SK-N-SH (cell line): ENCODE results near the gene GALNTL6. TPM values are rescaled to one million over a fixed set of nuclear protein-coding genes. Genes with fewer than 3 reads are reported as not detected.

Experiments
- CTCF ChIA-PET: fragments of 300-600, 350-600 bp; formaldehyde crosslinking; extraction: SDS; loops from one replicate; lab custom pipeline; 2021; lab: Yijun Ruan, JAX
- POLR2A ChIA-PET: fragments of 350-600 bp; sonication (Branson Sonifier 250); formaldehyde crosslinking; extraction: SDS; loops from one replicate; lab custom pipeline; 2020; ENCODE audit warnings: antibody characterized with exemption, inconsistent platforms; lab: Yijun Ruan, JAX
- DNase-seq: peaks from one replicate; pipeline ENCODE4 v3.0.0; 2012
- H2AFZ ChIP-seq: fragments of 200-600 bp; sonication (generic); 2 replicates; pipeline ENCODE4 v1.8.1; 2016; ENCODE audit warnings: antibody characterized with exemption, mild to moderate bottlenecking, low read depth
- H3F3A ChIP-seq: fragments of 200-600 bp; sonication (generic); replicated peaks from 2 replicates; pipeline ENCODE3; 2016; ENCODE audit warnings: antibody characterized with exemption, mild to moderate bottlenecking; ENCODE audit not compliant: insufficient read depth
- H3K27ac ChIP-seq, 2 experiments: fragments of 200-500 bp in 1 of 2; fragments of 200-600 bp in 1 of 2; sonication (Bioruptor generic) in 1 of 2; sonication (generic), shearing (Covaris generic) in 1 of 2; 2 replicates each; pipeline versions ENCODE4 v1.5.1 to v1.6.1; 2014 to 2016; ENCODE audit warnings: low read depth in 2 of 2, inconsistent platforms in 1 of 2, low read length in 1 of 2, mild to moderate bottlenecking in 1 of 2, mixed read lengths in 1 of 2
- H3K27me3 ChIP-seq: fragments of 200-600 bp; sonication (generic), shearing (Covaris generic); 2 replicates; pipeline ENCODE4 v1.6.1; 2016; ENCODE audit warnings: mixed run types; ENCODE audit not compliant: insufficient read depth
- H3K36me3 ChIP-seq, 2 experiments: fragments of 200-500 bp in 1 of 2; fragments of 200-600 bp in 1 of 2; sonication (Bioruptor generic) in 1 of 2; sonication (generic) in 1 of 2; replicated peaks in 1 of 2; 2 replicates each; pipeline versions ENCODE3 to v1.5.1; 2014 to 2016; ENCODE audit warnings: low read length in 1 of 2, mild to moderate bottlenecking in 1 of 2; ENCODE audit not compliant: insufficient read depth in 2 of 2, control insufficient read depth in 1 of 2
- H3K4me1 ChIP-seq, 2 experiments: fragments of 200-500 bp in 1 of 2; fragments of 200-600 bp in 1 of 2; sonication (Bioruptor generic) in 1 of 2; sonication (generic), shearing (Covaris generic) in 1 of 2; 2 replicates each; pipeline versions ENCODE4 v1.5.1 to v1.6.1; 2014 to 2016; ENCODE audit warnings: low read depth in 1 of 2, low read length in 1 of 2, mixed run types in 1 of 2; ENCODE audit not compliant: insufficient read depth in 2 of 2, control insufficient read depth in 1 of 2
- H3K4me2 ChIP-seq: fragments of 200-600 bp; sonication (generic), shearing (Covaris generic); 2 replicates; pipeline ENCODE4 v1.6.1; 2017; ENCODE audit warnings: mixed run types
- H3K4me3 ChIP-seq, 2 experiments: fragments of 200-500 bp in 1 of 2; fragments of 200-600 bp in 1 of 2; sonication (Bioruptor generic) in 1 of 2; sonication (generic), shearing (Covaris generic) in 1 of 2; 2 replicates each; pipeline versions ENCODE4 v1.5.1 to v1.8.1; 2014 to 2016; ENCODE audit warnings: low read depth in 2 of 2, inconsistent platforms in 1 of 2, low read length in 1 of 2, mild to moderate bottlenecking in 1 of 2, mixed read lengths in 1 of 2, moderate library complexity in 1 of 2
- H3K79me2 ChIP-seq: fragments of 200-600 bp; sonication (generic); 2 replicates; pipeline ENCODE4 v1.8.1; 2017; ENCODE audit warnings: mild to moderate bottlenecking; ENCODE audit not compliant: insufficient read depth
- H3K9ac ChIP-seq: fragments of 200-600 bp; sonication (generic); 2 replicates; pipeline ENCODE4 v1.6.1; 2017; ENCODE audit warnings: mixed run types
- H3K9me2 ChIP-seq: fragments of 200-600 bp; sonication (generic); 2 replicates; pipeline ENCODE4 v1.6.1; 2017; ENCODE audit warnings: mixed run types
- H3K9me3 ChIP-seq: fragments of 200-600 bp; sonication (generic); 2 replicates; pipeline ENCODE4 v1.6.1; 2017; ENCODE audit warnings: mixed run types, mild to moderate bottlenecking, moderate library complexity
- H4K20me1 ChIP-seq: fragments of 200-600 bp; sonication (generic); 2 replicates; pipeline ENCODE4 v1.6.1; 2017; ENCODE audit warnings: mild to moderate bottlenecking, mixed run types; ENCODE audit not compliant: insufficient read depth
- FOSL2 ChIP-seq: IDR thresholded peaks from 2 replicates; pipeline ENCODE4 v1.4.0; 2012; ENCODE audit warnings: low read depth, mild to moderate bottlenecking, moderate library complexity, borderline replicate concordance
- FOXJ3 ChIP-seq: sonication (generic); formaldehyde crosslinking; IDR thresholded peaks from 2 replicates; pipeline ENCODE4 v1.5.1; 2020; ENCODE audit warnings: mild to moderate bottlenecking, missing genetic modification reagents
- FOXM1 ChIP-seq: IDR thresholded peaks from 2 replicates; pipeline ENCODE4 v1.4.0; 2012; ENCODE audit warnings: low read depth, mild to moderate bottlenecking
- GABPA ChIP-seq: IDR thresholded peaks from 2 replicates; pipeline ENCODE4 v1.4.0; 2012; ENCODE audit warnings: low read depth, mild to moderate bottlenecking
- GATA2 ChIP-seq: sonication (generic); formaldehyde crosslinking; IDR thresholded peaks from 2 replicates; pipeline ENCODE4 v1.5.0; 2020; ENCODE audit warnings: mild to moderate bottlenecking, missing genetic modification reagents
- MEF2A ChIP-seq: IDR thresholded peaks from 2 replicates; pipeline ENCODE4 v1.4.0; 2012; ENCODE audit warnings: low read depth, borderline replicate concordance
- NFIC ChIP-seq: IDR thresholded peaks from 2 replicates; pipeline ENCODE4 v1.4.0; 2012; ENCODE audit warnings: borderline replicate concordance
- NRF1 ChIP-seq: IDR thresholded peaks from 2 replicates; pipeline ENCODE4 v1.6.1; 2012; ENCODE audit warnings: low read depth, mild to moderate bottlenecking, low read length
- RCOR1 ChIP-seq: fragments of 150-350 bp; IDR thresholded peaks from 2 replicates; pipeline ENCODE4 v1.6.1; 2017; ENCODE audit warnings: antibody characterized with exemption, low read length
- SMC3 ChIP-seq: IDR thresholded peaks from 2 replicates; pipeline ENCODE4 v1.6.1; 2012; ENCODE audit warnings: low read depth, low read length, improper control_type of control experiment
- TCF12 ChIP-seq: IDR thresholded peaks from 2 replicates; pipeline ENCODE4 v1.4.0; 2012
- TEAD4 ChIP-seq: IDR thresholded peaks from 2 replicates; pipeline ENCODE4 v1.4.0; 2012; ENCODE audit warnings: mild to moderate bottlenecking, borderline replicate concordance; ENCODE audit not compliant: insufficient read depth
- USF1 ChIP-seq: IDR thresholded peaks from 2 replicates; pipeline ENCODE4 v1.4.0; 2012; ENCODE audit warnings: low read depth, borderline replicate concordance
- YY1 ChIP-seq: IDR thresholded peaks from 2 replicates; pipeline ENCODE4 v1.4.0; 2012; ENCODE audit warnings: low read depth, mild to moderate bottlenecking
- WGBS: methylation state at CpG from one replicate; pipeline ENCODE4 v1.1.6; 2017; ENCODE audit warnings: low lambda C conversion rate; 5-methylcytosine and 5-hydroxymethylcytosine counted together
- polyA plus RNA-seq, 3 experiments: library from polyadenylated mRNA; depleted of rRNA; stranded (reverse); fragments of >200 nt; gene quantifications; 2 replicates each; pipeline ENCODE4 v1.2.3, GENCODE V29; 2012
- TF ChIP-seq, protein P1 (sequence below): fragments of 150-350 bp; IDR thresholded peaks from 2 replicates; pipeline ENCODE4 v1.6.1; 2016; ENCODE audit warnings: mild to moderate bottlenecking, low read depth, low read length
- TF ChIP-seq, protein P2 (sequence below): IDR thresholded peaks from 2 replicates; pipeline ENCODE4; 2012

Gene GALNTL6
- polyA plus RNA-seq, 1 of the 3 experiments (the other 2 are of a cell fraction): 0.07 TPM

DNA sequence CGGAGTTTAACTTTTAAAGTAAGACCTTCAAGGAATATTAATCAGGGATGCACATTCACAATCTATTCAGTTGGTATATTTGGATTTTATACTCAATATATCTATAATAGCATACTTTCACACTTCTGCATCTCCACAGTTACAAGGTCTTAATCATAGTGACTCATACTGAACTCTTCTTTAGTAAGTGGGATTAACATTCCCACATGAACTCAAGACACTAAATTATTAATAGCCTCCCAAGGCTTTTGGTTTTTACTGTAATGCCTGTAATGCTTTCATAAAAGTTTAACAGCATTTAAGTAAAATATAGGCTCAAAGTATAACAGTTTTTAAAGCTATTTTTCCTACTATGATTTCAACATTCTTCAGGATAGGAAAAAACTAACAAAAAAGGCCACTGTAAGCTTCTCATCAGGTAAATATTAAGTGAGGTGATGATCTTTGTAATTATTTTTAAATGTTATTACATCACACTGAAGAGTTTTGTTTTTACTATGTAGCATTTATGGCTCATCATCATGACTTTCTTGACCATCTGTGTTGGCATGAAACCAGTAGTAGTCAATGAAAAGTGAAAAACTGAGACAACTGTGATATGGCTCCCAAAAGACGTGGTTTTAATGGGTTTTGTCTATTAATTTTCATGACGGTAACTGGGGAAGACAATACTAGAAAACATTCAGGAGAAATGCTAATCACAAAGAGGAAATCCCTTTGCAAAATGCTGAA is 1263.9 kb downstream of the GALNTL6 start:
- WGBS: 63% methylated on average over 3 of the region's 3 CpGs
- no peak for DNase-seq
- no peaks in the 10 kb centered on the region for H3F3A ChIP-seq
- no peak overlapping the region for H3K27ac ChIP-seq
- H3K4me1 ChIP-seq: no peaks in the 10 kb centered on the region
- H3K79me2 ChIP-seq: no peaks in the 10 kb centered on the region
- no peaks in the 10 kb centered on the region for H3K9me2 ChIP-seq
- H3K4me2 ChIP-seq: no peak overlapping the region
- H3K4me3 ChIP-seq: no peak overlapping the region
- POLR2A ChIA-PET: no interaction called here
- H3K27me3 ChIP-seq: no peaks in the 10 kb centered on the region
- no peaks in the 10 kb centered on the region for H4K20me1 ChIP-seq
- H3K9ac ChIP-seq: no peak overlapping the region
- TF ChIP-seq, protein P1, sequence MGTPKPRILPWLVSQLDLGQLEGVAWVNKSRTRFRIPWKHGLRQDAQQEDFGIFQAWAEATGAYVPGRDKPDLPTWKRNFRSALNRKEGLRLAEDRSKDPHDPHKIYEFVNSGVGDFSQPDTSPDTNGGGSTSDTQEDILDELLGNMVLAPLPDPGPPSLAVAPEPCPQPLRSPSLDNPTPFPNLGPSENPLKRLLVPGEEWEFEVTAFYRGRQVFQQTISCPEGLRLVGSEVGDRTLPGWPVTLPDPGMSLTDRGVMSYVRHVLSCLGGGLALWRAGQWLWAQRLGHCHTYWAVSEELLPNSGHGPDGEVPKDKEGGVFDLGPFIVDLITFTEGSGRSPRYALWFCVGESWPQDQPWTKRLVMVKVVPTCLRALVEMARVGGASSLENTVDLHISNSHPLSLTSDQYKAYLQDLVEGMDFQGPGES: no peak
- peak; percentile 3; the same call in 1 of the 2 replicates for TF ChIP-seq FOSL2
- no peaks in the 10 kb centered on the region for H3K9me3 ChIP-seq
- no peaks in the 10 kb centered on the region for H3K36me3 ChIP-seq
- CTCF ChIA-PET: no interaction called here
- no peak overlapping the region for H2AFZ ChIP-seq

GRCh38 chr4:173088144-173088543 is 1274.9 kb downstream of the GALNTL6 start:
- H3K27me3 ChIP-seq: no peaks in the 10 kb centered on the region
- no peaks in the 10 kb centered on the region for H4K20me1 ChIP-seq
- H3K4me1 ChIP-seq: peaks cover 0 to 3% of the 10 kb centered on the region in 2 experiments; a peak in 1 of 4 replicates
- POLR2A ChIA-PET: no interaction called here
- DNase-seq: no peak
- no peaks in the 10 kb centered on the region for H3K36me3 ChIP-seq
- H3F3A ChIP-seq: no peaks in the 10 kb centered on the region
- no peak overlapping the region for H2AFZ ChIP-seq
- CTCF ChIA-PET: no interaction called here
- no peaks in the 10 kb centered on the region for H3K9me3 ChIP-seq
- TF ChIP-seq FOXJ3: no peak
- no peak for TF ChIP-seq FOXM1
- TF ChIP-seq NFIC: no peak
- TF ChIP-seq, protein P2, sequence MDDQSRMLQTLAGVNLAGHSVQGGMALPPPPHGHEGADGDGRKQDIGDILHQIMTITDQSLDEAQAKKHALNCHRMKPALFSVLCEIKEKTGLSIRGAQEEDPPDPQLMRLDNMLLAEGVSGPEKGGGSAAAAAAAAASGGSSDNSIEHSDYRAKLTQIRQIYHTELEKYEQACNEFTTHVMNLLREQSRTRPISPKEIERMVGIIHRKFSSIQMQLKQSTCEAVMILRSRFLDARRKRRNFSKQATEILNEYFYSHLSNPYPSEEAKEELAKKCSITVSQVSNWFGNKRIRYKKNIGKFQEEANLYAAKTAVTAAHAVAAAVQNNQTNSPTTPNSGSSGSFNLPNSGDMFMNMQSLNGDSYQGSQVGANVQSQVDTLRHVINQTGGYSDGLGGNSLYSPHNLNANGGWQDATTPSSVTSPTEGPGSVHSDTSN: no peak
- no peak for TF ChIP-seq GATA2 (CRISPR knock-in tag)
- TF ChIP-seq, protein P1: no peak
- no peak for TF ChIP-seq YY1
- no peak for TF ChIP-seq GABPA
- no peak for TF ChIP-seq FOSL2
- TF ChIP-seq RCOR1: no peak
- TF ChIP-seq SMC3: no peak
- no peak for TF ChIP-seq TCF12
- no peak for TF ChIP-seq NRF1
- no peak for TF ChIP-seq MEF2A
- no peak for TF ChIP-seq USF1
- TF ChIP-seq TEAD4: no peak
- no peak overlapping the region for H3K9ac ChIP-seq
- H3K4me3 ChIP-seq: no peak overlapping the region
- no peaks in the 10 kb centered on the region for H3K79me2 ChIP-seq
- H3K27ac ChIP-seq: no peak overlapping the region
- H3K9me2 ChIP-seq: no peaks in the 10 kb centered on the region
- no peak overlapping the region for H3K4me2 ChIP-seq
